Measurements from ENCODE around the gene DNPEP. TPM values are rescaled to one million over a fixed set of nuclear protein-coding genes. Genes with fewer than 3 reads are reported as not detected.

Gene DNPEP
- 74.8 TPM for total RNA-seq
- long read RNA-seq, transcript DNPEP-201 (15 exons, 2,425 nt), result major isoform, 193 of 274 reads
- long read RNA-seq, transcript DNPEP-217 (15 exons, 2,408 nt), result minor isoform, 15 of 274 reads
- long read RNA-seq, transcript DNPEP-203 (15 exons, 1,657 nt), result minor isoform, 21 of 274 reads
- long read RNA-seq, partial matches to known transcripts, result 24 of 274 reads
- long read RNA-seq, other reads (novel, unspliced or antisense), result 20 of 274 reads

- DNase-seq (peak; percentile 96), ATAC-seq (peak; percentile 74)
- intact Hi-C loops (cut with micrococcal nuclease), result no loop called here
Observed at GRCh38 chr2:219387306-219388120, at the start of gene DNPEP. DNPEP (minus strand) TSS chr2:219387912; CDS start chr2:219387794, 118 bp downstream.

GRCh38 chr2:219437141-219437540, 49.4 kb upstream of the DNPEP start:
- intact Hi-C loops (cut with micrococcal nuclease), result no loop called here
- peak; percentile 31 for DNase-seq
- no peak for ATAC-seq

DNA sequence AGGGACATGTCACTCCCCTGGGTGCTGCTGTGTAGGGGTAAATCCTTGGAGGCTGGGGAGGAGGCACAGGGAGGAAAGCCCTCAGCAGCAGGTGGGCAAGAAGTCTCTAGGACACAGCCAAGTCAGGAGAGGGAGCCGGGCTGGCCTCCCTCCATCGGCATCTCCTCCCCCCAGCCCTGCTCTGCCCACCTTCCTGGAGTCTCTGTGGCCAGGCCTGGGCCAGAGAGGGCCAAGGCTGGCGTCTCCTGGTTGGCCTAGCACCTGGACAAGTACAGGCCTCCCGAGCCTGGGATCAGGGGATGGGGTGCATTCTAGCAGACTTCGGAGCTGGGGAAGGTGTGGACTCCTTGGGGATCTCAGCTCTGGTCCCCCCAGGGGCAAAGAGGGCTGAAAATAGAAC, 48.8 kb upstream of the DNPEP start:
- no peak for ATAC-seq
- intact Hi-C loops (cut with micrococcal nuclease), result no loop called here
- DNase-seq, result no peak

- DNase-seq (no peak), ATAC-seq (peak; percentile 1)
- intact Hi-C loops (cut with micrococcal nuclease), result no loop called here
Observed at GRCh38 chr2:219435701-219436100, 48.0 kb upstream of the DNPEP start.

- intact Hi-C loops (cut with micrococcal nuclease), result no loop called here
- ATAC-seq, result peak; percentile 60
- DNase-seq, result peak; percentile 62
Observed at GRCh38 chr2:219434718-219435525, 47.2 kb upstream of the DNPEP start, which contains the start of gene SPEG. SPEG (plus strand) TSS chr2:219434843; CDS start chr2:219434978, 135 bp downstream.

DNA sequence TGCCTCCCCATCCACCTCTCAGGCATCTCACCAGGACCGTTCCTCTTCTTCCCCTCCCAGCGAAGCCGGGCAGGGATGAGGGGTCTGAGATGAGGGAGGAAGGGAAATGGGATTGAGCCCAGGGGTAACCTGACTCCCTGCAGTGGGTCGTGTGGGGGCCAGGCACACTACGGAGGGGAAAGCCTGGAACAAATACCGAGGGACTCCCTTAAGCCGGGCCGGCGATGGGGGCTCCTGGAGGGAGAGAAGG, 46.7 kb upstream of the DNPEP start:
- ATAC-seq (no peak), DNase-seq (no peak)
- intact Hi-C loops (cut with micrococcal nuclease), result no loop called here

DNA sequence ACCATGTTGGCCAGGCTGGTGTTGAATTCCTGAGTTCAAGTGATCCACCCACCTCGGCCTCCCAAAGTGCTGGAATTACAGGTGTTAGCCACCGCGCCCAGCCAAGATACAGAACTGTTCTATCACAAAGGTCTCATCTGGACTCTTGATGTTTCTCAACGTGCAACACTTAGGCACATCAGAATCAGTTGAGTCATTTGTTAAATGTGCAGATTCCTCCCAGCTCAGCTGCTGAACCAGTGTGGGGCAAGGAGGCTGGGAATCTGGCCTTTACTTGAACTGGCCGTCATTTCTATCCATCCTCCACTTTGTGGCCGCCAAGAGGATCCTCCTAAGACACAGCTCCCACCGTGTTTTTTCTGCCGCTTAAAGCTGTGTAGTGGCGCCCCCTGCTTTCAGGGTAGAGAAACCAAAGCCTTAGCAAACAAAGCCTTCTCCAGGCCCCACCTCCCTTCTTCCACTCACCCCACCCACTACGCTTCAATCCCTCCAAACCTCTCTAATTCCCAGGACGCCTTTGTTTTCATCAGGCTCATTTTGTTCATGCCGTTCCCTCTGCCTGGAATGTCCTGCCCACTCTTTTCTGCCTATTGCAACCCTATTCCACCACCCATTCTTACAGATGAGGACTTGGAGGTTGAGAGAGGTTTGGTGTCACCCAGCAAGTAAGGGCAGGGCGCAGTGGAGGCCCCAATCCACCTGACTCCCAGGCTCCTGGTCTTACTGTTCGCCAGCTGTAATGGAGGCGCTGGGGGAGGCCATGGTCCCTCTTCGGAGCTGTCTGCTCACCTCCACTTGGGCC, 46.2 kb upstream of the DNPEP start:
- DNase-seq, result peak; percentile 51
- ATAC-seq, result peak; percentile 43
- intact Hi-C loops (cut with micrococcal nuclease), result no loop called here

GRCh38 chr2:219430633-219431615, 43.2 kb upstream of the DNPEP start:
- peak; percentile 84 for DNase-seq
- intact Hi-C loops (cut with micrococcal nuclease), result no loop called here
- peak; percentile 67 for ATAC-seq

- DNase-seq (no peak), ATAC-seq (no peak)
- intact Hi-C loops (cut with micrococcal nuclease), result no loop called here
Observed at GRCh38 chr2:219429958-219430606, 42.4 kb upstream of the DNPEP start.

DNA sequence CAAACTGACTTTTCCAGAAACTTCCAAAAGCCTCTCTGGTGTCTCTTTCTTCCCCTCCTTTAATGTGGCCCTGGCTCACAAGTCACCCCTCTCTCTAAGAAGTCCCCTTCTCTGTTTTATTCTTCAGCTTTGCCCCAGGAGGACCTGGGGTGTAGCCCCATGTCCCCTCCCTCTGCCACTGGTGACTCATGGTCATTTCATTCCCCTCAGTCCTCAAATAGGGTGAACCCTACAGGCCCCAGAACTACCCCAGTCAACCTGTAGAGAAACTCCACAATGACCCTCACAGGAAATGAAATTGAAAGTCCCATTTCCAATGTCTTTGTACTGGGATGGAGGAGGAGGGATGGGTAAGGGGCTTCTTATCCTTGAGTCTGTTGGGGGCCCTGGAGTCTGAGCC, 40.8 kb upstream of the DNPEP start:
- ATAC-seq, result peak; percentile 10
- intact Hi-C loops (cut with micrococcal nuclease), result no loop called here
- DNase-seq, result no peak

DNA sequence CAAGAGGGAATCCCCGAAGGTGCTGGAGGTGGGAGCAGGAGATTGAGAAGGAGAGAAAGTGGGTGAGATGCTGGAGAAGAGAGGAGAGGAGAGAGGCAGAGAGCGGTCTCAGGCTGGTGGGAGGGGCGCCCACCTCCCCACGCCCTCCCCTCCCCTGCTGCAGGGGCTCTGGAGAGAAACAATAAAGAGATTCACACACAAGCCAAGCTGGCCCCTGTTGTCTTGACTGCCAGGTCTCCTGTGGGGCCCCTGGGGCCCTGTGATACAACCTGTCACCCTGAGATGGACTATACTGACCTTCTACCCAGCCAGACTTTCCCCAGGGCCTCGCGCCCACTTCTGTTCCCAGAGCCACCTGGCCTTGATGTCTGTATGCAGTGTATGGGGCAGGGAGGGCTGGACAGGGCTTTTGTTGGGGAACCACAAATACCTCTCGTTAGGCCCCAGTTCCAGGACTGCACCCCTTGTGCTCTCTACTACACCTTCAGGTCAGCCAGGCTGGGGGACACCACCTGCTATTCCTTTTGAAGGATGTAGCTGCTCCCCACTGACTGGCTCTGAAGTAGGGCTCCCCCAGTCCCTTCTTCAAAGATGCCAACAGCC, 38.9 kb upstream of the DNPEP start:
- intact Hi-C loops (cut with micrococcal nuclease), result no loop called here
- ATAC-seq (peak; percentile 4), DNase-seq (peak; percentile 38)

- intact Hi-C loops (cut with micrococcal nuclease), result no loop called here
- DNase-seq (no peak), ATAC-seq (peak; percentile 2)
Observed at GRCh38 chr2:219426068-219426443, 38.3 kb upstream of the DNPEP start.

GRCh38 chr2:219425238-219426067, 37.7 kb upstream of the DNPEP start:
- peak; percentile 18 for DNase-seq
- intact Hi-C loops (cut with micrococcal nuclease), result no loop called here
- ATAC-seq, result peak; percentile 1

GRCh38 chr2:219423652-219424377, 36.1 kb upstream of the DNPEP start:
- ATAC-seq, result no peak

DNA sequence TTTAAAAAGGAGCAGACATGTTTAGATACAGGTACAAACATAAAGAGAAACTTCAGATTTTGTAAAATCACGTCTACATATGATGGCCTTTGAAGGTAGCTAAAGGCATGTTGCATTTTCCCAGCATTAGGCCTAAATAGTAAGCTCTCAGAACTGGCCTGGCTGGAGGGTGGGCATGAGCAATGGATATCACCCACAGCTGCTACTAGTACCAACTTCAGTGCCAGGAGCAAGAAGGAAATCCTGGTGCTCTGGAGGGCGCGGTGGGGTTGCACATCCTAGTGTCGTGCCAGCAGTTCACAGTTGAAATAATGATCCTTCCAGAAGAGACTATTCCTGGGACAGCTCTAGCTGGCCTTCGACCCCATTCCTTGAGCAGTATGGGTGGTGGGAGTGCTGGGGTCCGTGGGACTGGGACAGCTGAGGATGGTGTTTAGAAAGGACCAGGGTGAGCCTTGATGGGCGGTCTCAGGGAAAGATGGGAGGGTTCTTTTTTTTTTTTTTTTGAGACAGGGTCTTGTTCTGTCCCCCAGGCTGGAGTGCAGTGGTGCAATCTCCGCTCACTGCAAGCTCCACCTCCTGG, 35.3 kb upstream of the DNPEP start:
- DNase-seq (no peak), ATAC-seq (no peak)
- intact Hi-C loops (cut with micrococcal nuclease), result no loop called here

More at GRCh38 chr2:219423652-219424377, 36.1 kb upstream of the DNPEP start:
- DNase-seq, result no peak
- intact Hi-C loops (cut with micrococcal nuclease), result no loop called here
